NB4 (cell line): ENCODE data around the gene DIPK1C.

Experiments used
- DNase-seq: peaks from one replicate; pipeline ENCODE4 v3.0.0; 2010; ENCODE audit warnings: low read depth
- H3K4me3 ChIP-seq: one replicate; pipeline ENCODE4 v1.5.1; 2011; ENCODE audit warnings: mild to moderate bottlenecking, low read depth, low read length, moderate library complexity
- MYC ChIP-seq: IDR thresholded peaks from 2 replicates; pipeline ENCODE4 v1.6.1; 2011; ENCODE audit warnings: low read depth, low read length
- POLR2A ChIP-seq: IDR thresholded peaks from 2 replicates; pipeline ENCODE4 v1.6.1; 2011; ENCODE audit warnings: mild to moderate bottlenecking; ENCODE audit not compliant: insufficient read length; ENCODE audit errors: extremely low read depth
- TF ChIP-seq, protein P1 (sequence below): IDR thresholded peaks from one replicate; pipeline ENCODE4 v1.5.1; 2012; ENCODE audit warnings: low read depth, low read length
- TF ChIP-seq, protein P2 (sequence below): IDR thresholded peaks from 2 replicates; pipeline ENCODE4 v1.6.1; 2011; ENCODE audit warnings: low read depth, low read length

Gene DIPK1C

DNA sequence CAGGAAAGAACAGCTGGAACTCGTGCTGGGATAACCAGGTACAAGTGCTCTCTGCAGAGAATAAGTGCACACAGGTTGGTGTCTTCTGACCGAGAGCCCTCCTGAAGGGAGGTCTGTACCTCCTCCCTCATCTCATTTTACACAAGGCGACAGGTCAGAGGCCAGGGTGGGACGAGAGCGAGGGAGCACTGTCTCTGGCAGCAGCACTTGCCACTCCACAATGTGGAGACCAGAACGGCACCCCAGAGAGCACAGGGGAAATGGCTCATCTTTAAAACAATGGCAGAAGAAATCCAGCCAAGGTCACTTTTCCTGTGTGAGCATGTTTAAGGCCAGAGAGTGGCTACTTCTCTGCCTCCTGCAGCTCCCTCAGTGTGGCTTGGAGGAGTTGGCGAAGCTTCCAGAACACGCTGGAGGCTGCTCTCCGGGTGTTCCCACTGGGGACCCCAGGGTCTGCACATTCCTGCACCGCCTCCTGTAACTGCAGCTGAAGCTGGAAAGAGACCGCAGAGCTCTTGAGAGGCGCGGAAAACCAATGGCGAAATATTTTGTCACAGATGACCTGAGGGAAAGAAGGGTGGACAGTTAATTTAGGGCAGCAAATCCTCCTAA lies 20.8 kb downstream of the DIPK1C start:
- no peak overlapping the region for H3K4me3 ChIP-seq
- TF ChIP-seq, protein P1, sequence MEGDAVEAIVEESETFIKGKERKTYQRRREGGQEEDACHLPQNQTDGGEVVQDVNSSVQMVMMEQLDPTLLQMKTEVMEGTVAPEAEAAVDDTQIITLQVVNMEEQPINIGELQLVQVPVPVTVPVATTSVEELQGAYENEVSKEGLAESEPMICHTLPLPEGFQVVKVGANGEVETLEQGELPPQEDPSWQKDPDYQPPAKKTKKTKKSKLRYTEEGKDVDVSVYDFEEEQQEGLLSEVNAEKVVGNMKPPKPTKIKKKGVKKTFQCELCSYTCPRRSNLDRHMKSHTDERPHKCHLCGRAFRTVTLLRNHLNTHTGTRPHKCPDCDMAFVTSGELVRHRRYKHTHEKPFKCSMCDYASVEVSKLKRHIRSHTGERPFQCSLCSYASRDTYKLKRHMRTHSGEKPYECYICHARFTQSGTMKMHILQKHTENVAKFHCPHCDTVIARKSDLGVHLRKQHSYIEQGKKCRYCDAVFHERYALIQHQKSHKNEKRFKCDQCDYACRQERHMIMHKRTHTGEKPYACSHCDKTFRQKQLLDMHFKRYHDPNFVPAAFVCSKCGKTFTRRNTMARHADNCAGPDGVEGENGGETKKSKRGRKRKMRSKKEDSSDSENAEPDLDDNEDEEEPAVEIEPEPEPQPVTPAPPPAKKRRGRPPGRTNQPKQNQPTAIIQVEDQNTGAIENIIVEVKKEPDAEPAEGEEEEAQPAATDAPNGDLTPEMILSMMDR, result no peak
- TF ChIP-seq MYC (no peak), POLR2A (no peak)
- TF ChIP-seq, protein P2, sequence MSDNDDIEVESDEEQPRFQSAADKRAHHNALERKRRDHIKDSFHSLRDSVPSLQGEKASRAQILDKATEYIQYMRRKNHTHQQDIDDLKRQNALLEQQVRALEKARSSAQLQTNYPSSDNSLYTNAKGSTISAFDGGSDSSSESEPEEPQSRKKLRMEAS, result no peak
- no peak for DNase-seq

DNA sequence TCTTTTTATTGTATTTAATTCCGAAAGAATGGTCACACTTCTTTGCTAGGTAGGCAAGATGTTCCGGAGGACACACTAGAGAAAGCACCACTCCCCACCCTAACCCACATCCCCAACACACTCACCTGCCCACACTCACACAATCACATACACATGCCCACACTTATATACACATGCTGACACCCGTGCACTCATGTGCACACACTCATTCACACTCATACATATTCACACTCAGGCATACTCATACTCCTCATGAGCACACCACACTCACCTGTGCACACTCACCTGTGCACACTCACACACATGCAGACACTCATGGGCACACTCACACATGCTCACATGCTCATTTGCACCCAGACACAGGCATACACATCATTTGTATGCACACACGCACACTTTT lies 21.4 kb downstream of the DIPK1C start:
- no peak for DNase-seq
- TF ChIP-seq, protein P1, result no peak
- TF ChIP-seq MYC, result no peak
- TF ChIP-seq, protein P2, result no peak
- no peak for TF ChIP-seq POLR2A
- H3K4me3 ChIP-seq, result no peak overlapping the region

DNA sequence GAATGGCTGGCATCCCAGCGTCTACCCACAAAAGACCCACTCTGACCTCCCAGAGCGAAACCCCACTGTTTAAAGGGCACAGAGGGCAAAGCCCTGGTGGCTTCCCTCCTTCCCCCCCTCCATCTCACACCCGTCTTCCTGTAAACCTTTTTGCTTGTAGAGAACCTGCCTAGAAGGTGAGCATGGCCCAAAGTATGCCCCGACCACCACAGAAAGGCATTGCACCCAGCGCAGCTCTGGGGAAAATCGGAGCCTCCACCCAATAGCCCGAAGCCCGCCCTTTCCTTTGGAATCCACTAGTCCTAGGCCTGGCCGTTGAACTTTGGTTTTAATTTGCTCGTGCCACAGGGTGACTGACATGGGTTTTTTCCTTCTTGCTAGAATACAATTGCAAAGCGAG lies 22.6 kb downstream of the DIPK1C start:
- DNase-seq, result no peak
- H3K4me3 ChIP-seq, result no peak overlapping the region
- TF ChIP-seq, protein P1, result no peak
- no peak for TF ChIP-seq POLR2A
- TF ChIP-seq, protein P2, result no peak
- TF ChIP-seq MYC, result no peak

DNA sequence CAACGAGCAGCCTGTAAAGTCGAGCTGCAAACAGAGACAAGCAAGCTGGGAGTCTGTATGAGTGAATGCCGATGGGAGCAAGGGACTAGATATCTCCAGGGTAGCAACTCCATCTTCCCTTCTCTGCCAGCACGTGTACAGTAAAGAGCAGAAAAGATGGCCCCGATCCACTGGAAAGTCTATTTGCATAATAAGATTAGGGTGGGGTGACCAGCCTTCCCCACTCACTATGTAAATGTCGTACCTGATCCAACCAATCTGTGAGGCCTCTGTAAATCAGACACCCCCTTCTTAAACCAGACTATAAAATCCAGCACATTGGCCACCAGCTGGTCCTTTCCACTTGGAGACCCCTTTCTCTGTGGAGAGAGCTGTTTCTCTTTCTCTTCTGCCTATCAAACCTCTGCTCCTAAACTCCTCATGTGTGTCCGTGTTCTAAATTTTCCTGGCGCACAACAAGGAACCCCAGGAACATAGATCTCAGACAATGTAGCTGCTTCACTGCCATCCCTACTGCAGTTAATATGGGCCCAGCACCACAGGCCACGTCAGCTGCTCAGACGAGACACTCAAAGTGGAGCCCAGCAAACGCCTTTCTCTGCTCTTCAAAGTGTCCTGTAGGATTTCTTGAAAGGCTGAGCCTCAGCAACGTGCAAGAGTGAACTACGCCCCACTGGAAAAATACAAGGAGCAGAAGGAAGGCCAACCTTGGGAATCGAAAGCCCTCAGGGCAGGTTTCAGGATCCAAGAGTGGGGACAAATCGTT lies 26.1 kb downstream of the DIPK1C start:
- H3K4me3 ChIP-seq, result no peak overlapping the region
- TF ChIP-seq, protein P1, result no peak
- TF ChIP-seq POLR2A, result no peak
- no peak for DNase-seq

DNA sequence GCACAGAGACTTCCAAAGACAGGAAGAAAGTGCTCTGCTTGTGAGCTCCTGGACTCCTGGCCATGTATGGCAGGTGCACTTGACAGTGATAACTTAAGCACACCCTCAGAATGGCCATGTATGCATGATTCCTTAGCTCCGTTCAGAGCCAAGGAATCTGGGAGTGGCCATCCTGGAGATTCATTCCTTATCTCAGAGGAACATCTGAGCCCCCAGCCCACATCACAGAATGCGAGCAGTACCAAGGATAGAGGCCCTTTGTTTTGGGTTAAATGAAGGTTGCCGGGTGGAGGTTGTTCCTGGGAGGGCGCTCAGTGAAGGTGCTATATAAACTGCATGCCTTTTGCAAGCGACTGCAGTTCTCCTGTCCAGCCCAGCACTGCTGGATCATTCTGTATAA lies 26.9 kb downstream of the DIPK1C start:
- no peak for DNase-seq
- TF ChIP-seq, protein P1, result no peak
- TF ChIP-seq MYC, result no peak
- TF ChIP-seq, protein P2, result no peak
- no peak for TF ChIP-seq POLR2A

More for the DNA sequence above, 26.9 kb downstream of the DIPK1C start:
- no peak overlapping the region for H3K4me3 ChIP-seq
